Stimulated activated CD8-positive, alpha-beta memory T cell treated with anti-CD3 and anti-CD28 coated beads, Interleukin-15, amount 100 ng/mL, for 4 hours (primary cell): ENCODE measurements around the gene BEND7.
"Not testable (repeated sequence)": the region's sequence is repeated elsewhere in the genome, so short reads cannot be mapped to it uniquely, and the experiment has no call there.

Experiments used
- DNase-seq, 2 donors: peaks; one replicate each; pipeline ENCODE4 v3.0.0-alpha.2; 2020; ENCODE audit warnings: low read depth in 2 of 2

Gene BEND7

GRCh38 chr10:13528875-13529713, at the start of gene BEND7:
TSS of gene BEND7 (minus strand) at chr10:13529014. CDS start at chr10:13528533, 481 bp downstream.
- no peak for DNase-seq

- no peak for DNase-seq
Measured at GRCh38 chr10:13573960-13574359, 45.1 kb upstream of the BEND7 start.

- DNase-seq: no peak
Measured at GRCh38 chr10:13571541-13571940, 42.7 kb upstream of the BEND7 start.

GRCh38 chr10:13567030-13567429, 38.2 kb upstream of the BEND7 start:
- no peak for DNase-seq

DNA sequence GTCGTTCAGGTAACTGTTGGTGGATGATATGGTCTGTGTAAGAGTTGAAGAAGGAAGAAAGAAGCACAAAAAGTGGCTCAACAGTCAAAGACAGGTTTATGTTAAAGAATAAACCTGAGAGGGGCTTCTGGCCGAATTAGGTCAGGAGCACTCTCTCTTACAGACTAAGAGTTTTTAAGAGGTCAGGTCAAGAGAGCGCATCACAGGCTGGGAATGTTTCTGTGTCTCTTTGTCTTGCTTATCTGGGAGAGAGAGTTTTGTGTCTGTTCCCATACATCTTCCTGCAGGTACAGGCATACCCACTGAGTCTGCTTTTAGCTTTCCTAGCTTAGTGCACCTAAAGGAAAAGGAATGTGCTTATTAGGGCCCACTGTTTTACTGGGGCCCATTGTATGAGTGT, 35.8 kb upstream of the BEND7 start:
- no peak for DNase-seq

GRCh38 chr10:13563481-13564445, 34.9 kb upstream of the BEND7 start:
- no peak for DNase-seq

GRCh38 chr10:13560597-13560996, 31.8 kb upstream of the BEND7 start:
- no peak for DNase-seq

DNA sequence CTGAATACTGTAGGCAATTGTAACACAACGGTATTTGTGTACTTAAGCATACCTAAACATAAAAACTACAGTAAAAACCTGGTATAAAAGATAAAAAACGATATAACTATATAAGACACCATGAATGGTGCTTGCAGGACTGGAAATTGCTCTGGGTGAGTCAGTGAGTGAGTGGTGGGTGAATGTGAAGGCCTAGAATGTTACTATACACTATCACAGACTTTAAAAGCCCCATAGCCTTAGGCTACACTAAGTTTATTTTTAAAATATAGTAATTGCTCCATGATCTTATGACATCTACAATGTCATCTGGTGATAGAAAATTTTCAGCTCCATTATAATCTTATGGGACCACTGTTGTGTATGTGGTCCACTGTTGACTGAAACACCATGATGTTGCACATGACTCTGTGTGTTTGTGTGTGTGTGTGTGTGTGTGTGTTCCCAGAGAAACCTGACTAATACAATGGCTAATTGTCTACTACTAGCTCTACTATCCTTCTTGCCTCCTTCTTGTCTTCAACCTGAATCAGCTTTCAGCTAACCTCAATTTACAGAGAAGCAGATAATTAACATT, 30.4 kb upstream of the BEND7 start:
- no peak for DNase-seq

DNA sequence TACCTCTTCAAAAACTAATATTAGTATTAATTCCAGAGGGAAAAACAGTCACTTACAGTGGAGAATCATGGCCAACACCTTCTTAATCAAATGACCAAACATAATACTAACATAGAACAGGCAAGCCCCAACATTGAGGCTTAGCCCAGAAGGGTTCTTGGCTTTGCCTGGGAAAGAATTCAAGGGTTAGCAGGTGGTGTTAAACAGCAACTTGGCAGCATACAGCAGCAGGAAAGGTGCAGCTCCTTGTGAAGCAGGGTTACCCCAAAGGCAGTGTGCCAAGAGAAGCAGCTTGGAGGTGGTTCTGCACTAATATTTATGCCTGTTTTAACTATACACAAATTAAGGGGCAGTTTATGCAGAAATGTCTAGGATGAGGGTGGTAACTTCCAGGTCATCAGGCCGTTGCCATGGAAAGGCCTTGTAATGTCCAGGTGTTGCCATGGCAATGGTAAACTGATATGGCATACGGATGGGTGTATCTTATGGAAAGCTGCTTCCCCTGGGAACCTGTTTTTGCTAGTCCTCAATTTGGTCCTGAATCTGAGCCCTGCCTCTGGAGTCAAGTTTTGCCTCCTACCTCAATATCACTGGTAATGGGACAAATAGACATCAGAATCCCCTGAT, 27.2 kb upstream of the BEND7 start:
- DNase-seq: no peak

GRCh38 chr10:13550802-13551201, 22.0 kb upstream of the BEND7 start:
- no peak for DNase-seq

- DNase-seq: no peak
Measured at GRCh38 chr10:13542533-13542932, 13.7 kb upstream of the BEND7 start.

DNA sequence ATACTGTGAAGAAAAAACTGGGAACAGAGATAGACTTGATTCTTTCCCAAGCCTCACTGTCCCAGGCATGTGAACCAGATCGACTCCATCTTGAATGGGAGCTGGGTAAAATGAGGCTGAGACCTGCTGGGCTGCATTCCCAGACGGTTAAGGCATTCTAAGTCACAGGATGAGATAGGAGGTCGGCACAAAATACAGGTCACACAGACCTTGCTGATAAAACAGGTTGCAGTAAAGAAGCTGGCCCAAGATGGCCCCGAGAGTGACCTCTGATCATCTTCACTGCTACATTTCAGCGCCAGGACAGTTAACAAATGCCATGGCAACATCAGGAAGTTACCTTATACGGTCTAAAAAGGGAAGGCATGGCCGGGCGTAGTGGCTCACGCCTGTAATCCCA, 9.2 kb upstream of the BEND7 start:
- not testable (repeated sequence) for DNase-seq

- DNase-seq: no peak
Measured at GRCh38 chr10:13536674-13537366, 8.0 kb upstream of the BEND7 start.

- DNase-seq: no peak
Measured at GRCh38 chr10:13535346-13535745, 6.5 kb upstream of the BEND7 start.

DNA sequence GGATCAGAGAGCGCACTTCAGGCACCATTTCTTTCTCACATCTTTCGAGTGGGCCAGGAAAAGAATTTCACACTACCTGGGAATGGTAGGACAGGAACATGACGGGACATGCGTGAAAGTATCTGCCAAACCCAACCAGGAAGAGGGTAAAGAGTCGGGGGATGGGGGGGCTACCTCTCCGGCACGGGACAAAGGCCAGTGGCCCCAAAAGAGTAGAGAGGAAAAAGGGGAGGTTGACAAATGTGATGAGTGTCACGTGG, 830 bp upstream of the BEND7 start:
- no peak for DNase-seq

- DNase-seq: no peak
Measured at GRCh38 chr10:13528123-13528874, 515 bp downstream of the BEND7 start.

- no peak for DNase-seq
Measured at GRCh38 chr10:13527864-13528122, 1.0 kb downstream of the BEND7 start.

DNA sequence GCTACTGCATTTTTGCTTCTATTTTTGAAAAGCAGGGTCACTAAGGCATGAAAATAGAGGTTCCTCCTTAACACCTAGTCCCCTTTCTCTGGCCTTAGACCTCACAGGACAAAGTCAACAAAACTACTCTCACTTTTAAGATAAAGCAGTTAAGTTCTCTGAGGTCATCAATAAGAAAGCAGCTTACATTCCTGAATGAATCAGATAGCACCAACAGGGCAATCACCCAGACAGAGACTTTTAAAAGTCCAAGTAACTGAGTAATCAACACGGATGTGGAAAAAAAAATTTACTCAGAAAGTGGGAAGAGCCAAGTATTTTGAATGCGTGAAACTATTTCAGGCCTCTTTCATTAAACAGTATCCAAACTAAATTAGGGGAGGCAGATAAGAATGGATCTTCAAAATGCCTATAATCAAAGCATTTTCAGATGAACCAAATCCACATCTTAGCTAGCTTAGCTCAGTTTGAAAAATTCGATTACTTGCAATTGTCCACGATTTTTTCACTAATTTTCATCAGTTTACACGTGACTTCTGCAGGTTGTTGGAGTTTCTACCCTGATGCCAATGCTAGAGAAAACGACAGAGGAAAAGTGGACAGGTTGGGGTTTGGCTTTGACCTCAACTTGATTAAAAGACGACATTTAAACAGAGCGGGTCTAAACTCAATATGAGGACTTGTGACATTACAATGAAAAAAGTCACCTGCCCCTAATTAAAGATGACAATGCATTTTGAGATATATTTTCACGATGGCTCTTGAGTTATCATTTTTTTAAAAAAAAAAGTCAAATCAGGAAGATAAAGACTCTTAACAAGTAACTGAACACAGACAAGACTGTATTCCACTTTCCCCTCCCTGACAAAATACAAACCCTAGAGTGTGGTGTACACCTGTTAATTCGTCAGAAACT, 1.6 kb downstream of the BEND7 start:
- DNase-seq: no peak

DNA sequence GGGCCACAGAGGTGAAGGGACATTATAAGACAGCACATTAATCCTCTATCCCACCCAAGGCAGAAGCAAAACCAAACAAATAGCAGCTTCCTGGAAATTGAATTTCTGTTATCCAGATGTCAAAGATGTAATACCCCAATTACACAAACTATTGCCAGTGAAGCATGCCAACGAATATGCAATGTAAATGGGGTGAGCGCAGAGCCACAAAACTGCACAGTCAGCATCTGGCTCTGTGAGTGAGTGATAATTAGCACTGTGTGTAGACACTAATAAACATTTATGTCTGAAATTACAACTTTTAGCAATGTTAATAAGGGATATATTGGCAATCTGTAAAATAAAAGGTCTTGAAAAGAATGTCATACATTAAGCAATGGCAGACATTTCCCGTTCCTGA, 3.2 kb downstream of the BEND7 start:
- no peak for DNase-seq

DNA sequence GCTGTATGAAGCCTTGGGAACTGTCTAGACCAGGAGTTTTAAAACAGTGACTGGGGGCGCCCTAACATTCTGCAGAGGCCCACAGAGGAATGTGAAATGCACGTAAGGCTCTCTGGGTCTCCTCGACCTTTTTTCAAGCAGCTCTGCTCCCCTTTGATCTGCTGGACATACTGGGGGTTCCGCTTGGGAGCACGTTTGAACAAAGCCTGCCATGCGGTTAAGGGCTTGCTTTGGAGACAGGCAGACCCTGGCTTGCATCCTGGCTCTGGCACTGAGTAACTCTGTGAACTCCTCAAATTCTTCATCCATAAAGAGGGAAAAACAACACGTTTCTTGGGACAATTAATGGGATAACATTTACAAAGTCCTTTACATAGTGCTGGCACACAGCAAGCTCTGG, 7.8 kb downstream of the BEND7 start:
- DNase-seq: no peak
